ENCODE measurements around the gene TMEM9B. TPM values are rescaled to one million over a fixed set of nuclear protein-coding genes. Genes with fewer than 3 reads are reported as not detected.

Gene TMEM9B
- total RNA-seq, 1 donor from 2014 or later, result 62.9 TPM

DNA sequence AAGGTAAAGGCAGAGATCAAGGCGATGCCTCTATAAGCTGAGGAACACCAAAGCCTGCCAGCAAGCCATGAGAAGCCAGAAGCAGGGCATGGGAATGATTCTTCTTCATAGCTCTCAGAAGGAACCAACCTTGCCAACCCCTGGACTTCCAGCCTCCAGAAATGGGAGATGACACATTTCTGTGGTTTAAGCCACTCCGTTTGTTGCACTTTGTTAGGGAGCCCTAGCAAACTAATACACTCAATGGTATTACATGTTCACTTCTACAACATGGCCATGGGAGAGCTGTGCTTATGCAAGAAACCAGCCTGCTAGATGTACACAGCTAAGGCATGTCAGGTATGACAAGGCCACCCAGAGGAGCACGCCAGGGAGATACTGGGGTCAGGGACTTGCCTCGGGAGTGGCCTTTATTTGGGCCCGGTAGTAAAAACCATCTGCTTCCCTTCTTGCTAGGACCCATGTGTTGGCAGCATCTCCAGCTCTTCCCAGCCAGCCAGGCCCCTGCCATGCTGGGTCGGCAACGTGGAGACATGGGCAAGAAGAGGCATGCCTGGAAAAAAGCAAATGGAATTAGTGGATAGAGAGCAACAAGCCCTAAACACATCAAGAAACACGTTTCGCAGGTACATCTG, 35.1 kb downstream of the TMEM9B start:
- no peak for DNase-seq

- no peak for DNase-seq
Observed at GRCh38 chr11:8928205-8928604, 36.0 kb downstream of the TMEM9B start.

DNA sequence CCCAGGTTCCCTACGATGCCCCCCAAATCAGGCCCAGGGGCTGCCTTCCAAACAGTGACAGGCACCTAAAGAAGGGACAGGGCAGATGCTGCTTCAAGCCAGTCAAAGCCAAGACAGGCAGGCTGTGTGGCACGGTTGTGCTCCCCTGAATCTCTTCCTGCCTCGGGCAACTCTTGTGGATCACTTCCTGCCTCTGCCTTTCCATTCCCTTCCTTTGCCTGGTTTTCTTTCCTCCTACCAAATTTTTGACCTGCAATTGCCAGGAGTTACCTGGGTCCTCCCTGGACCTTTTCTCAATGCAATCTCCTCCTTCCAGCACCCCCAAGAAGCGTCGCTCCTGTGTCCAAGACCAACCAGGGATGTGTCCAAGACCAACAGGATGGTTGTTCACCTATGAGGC, 37.0 kb downstream of the TMEM9B start:
- DNase-seq, result no peak

GRCh38 chr11:8926236-8926635, 38.0 kb downstream of the TMEM9B start:
- no peak for DNase-seq

GRCh38 chr11:8925711-8926110, 38.5 kb downstream of the TMEM9B start:
- no peak for DNase-seq

GRCh38 chr11:8922691-8923090, 41.6 kb downstream of the TMEM9B start:
- no peak for DNase-seq

DNA sequence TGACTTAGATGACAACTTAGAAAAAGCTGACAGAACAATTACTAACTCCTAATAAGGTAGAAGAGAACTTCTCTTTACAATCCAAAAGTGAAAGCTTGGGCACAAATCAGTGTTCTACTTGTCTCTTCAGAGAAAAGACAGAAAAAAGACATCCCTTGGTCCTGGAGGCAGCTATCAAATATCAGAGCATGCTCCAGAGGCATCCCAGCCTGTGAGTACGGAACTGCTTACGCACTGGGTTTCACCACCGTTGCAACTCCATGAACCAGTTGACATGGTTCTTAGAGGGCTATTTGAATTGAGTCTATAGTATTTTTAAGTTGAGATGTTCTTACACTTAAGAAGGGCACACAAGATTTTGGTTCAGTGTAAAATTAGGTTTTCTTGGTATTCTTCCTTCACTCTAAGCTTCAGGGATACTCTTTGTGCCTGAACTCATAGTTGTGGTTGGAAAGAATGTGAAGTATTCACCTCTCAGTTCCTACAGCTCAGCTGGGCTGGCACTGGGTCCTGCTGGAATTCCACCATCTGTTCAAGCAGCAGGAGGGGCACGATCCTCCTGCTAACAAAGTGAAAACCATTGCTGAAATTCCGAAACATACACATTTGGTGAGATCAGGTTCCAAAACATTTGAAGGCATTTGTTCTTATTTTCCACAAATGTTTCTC, 47.0 kb downstream of the TMEM9B start:
- no peak for DNase-seq

DNA sequence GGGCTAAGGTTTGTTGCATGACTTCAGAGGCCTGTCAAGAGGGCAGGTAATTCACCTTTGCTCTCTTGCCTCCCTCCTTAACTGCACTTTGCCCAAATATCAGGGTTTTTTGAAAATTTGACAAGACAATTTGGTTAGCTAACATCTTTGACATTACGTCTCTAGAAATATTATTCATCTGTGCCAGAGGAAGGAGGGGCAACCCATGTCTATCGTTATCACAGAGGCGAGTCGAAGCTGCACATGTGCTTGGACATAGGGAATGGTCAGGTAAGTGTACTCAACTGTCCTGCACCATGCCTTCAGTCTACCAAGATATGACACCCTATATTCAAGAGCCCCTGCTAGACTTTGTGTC, 49.6 kb downstream of the TMEM9B start:
- no peak for DNase-seq

- peak; percentile 30 for DNase-seq
Observed at GRCh38 chr11:8913961-8914660, 50.1 kb downstream of the TMEM9B start.

GRCh38 chr11:8911029-8911823, 53.0 kb downstream of the TMEM9B start, which contains the start of gene AKIP1:
Gene AKIP1 (plus strand): TSS chr11:8911189. CDS start chr11:8911450, 261 bp downstream.
- peak; percentile 95 for DNase-seq

- no peak for DNase-seq
Observed at GRCh38 chr11:8910649-8911026, 53.6 kb downstream of the TMEM9B start.

GRCh38 chr11:8908099-8908498, 56.1 kb downstream of the TMEM9B start:
- DNase-seq, result no peak

DNA sequence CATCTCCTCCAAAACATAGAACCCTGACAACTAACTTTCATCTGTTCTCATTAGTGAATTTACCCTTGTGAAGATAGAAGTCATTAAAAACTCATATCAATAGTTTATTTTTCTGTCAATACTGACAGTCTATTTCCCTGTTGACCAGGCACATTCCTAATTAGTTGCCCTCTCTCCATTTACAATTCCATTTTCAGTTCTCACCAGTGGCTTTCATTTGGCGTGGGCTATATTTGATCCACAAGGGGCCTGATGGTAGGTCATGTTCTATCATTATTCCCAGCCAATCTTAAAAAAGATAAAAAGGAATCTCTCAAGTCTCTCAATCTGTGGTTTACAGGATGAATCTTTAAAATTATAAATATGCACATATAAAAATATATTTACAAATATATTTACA, 57.1 kb downstream of the TMEM9B start:
- DNase-seq, result no peak

DNA sequence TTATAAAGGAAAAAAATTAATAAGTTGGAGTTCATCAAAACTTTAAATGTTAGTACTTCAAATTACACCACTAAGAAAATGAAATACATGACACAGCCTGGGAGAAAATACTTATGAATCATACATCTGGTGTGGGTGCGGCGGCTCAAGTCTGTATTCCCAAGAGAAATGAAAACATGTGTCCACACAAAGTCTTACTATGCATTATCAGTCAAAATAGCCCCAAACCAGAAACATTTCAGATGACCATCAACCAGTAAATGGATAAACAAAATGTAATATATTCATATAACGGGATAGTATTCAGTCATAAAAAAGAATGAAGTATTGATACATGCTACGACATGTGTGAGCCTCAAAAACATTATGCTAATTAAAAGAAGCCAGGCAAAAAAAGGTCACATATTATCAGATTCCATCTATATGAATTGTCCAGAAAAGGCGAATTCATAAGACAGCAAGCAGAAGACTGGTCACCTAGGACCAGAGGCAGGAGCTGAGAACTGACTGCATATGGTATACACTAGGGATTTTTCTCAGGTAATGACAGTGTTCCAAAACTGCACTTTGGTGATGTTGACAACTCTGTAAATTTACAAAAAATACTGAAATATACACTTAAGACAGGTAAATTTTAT, 58.6 kb downstream of the TMEM9B start:
- DNase-seq, result no peak

- no peak for DNase-seq
Observed at GRCh38 chr11:8899119-8899753, 65.0 kb downstream of the TMEM9B start.

Small RNA genes lying within 50 kb of the gene (small RNA-seq; reads per million reads assigned to genes)
- not detected for gene RF00019

Other genes with a start within 250 kb of the TMEM9B start
- gene AKIP1, start 53.3 kb downstream of the TMEM9B start, total RNA-seq, result 25.7 TPM
- gene C11orf16, start 31.5 kb downstream of the TMEM9B start, total RNA-seq, result not detected
- gene ASCL3, start 21.4 kb downstream of the TMEM9B start, total RNA-seq, result not detected
- 17.9 TPM for gene NRIP3, start 39.6 kb upstream of the TMEM9B start, total RNA-seq
- gene SCUBE2, start 127.2 kb upstream of the TMEM9B start, total RNA-seq, result 4.7 TPM

Measured in occipital lobe (tissue), 3 donors.